SH-SY5Y (cell line): ENCODE data around the gene ABI1.

ENCODE experiments used
- GATA2 ChIP-seq: IDR thresholded peaks from 2 replicates; pipeline ENCODE4 v1.6.1; 2011; ENCODE audit warnings: mild to moderate bottlenecking, low read depth, low read length
- GATA3 ChIP-seq: IDR thresholded peaks from 2 replicates; pipeline ENCODE4 v1.6.1; 2011; ENCODE audit warnings: low read depth, mild to moderate bottlenecking, low read length, moderate library complexity

Gene ABI1

GRCh38 chr10:26829810-26830515 is 30.8 kb downstream of the ABI1 start:
- TF ChIP-seq GATA2 (no peak), GATA3 (no peak)

- TF ChIP-seq GATA2 (no peak), GATA3 (no peak)
These were observed 36.6 kb downstream of the ABI1 start for GRCh38 chr10:26824015-26824690.

GRCh38 chr10:26821699-26822570 is 38.8 kb downstream of the ABI1 start:
- no peak for TF ChIP-seq GATA3
- TF ChIP-seq GATA2 = no peak

- no peak for TF ChIP-seq GATA2
- TF ChIP-seq GATA3 = no peak
These were observed 45.3 kb downstream of the ABI1 start for GRCh38 chr10:26815500-26815899.

GRCh38 chr10:26810435-26811026 is 50.2 kb downstream of the ABI1 start:
- TF ChIP-seq GATA2 = no peak
- TF ChIP-seq GATA3 = no peak

GRCh38 chr10:26809973-26810372 is 50.8 kb downstream of the ABI1 start:
- TF ChIP-seq GATA2 (no peak), GATA3 (no peak)

- TF ChIP-seq GATA3 = no peak
- no peak for TF ChIP-seq GATA2
These were observed 53.2 kb downstream of the ABI1 start for GRCh38 chr10:26807532-26807931.

GRCh38 chr10:26806557-26806956 is 54.2 kb downstream of the ABI1 start:
- TF ChIP-seq GATA3 = no peak

- no peak for TF ChIP-seq GATA2
- no peak for TF ChIP-seq GATA3
These were observed 55.1 kb downstream of the ABI1 start for GRCh38 chr10:26805567-26806245.

- TF ChIP-seq GATA3 (no peak), GATA2 (no peak)
These were observed 56.1 kb downstream of the ABI1 start for GRCh38 chr10:26804418-26805393.

- TF ChIP-seq GATA3 (no peak), GATA2 (no peak)
These were observed 56.9 kb downstream of the ABI1 start for GRCh38 chr10:26803849-26804248.

- no peak for TF ChIP-seq GATA2
- no peak for TF ChIP-seq GATA3
These were observed 58.2 kb downstream of the ABI1 start for GRCh38 chr10:26802527-26802926.
